ENCODE measurements around the gene PINLYP.

The PINLYP gene

GRCh38 chr19:43548706-43549105, 26.9 kb upstream of the PINLYP start:
- no peak for DNase-seq (ENCODE audit: low read depth in 2 of 2)

GRCh38 chr19:43551399-43552197, 24.0 kb upstream of the PINLYP start:
- DNase-seq (ENCODE audit: low read depth in 2 of 2): no peak

DNA sequence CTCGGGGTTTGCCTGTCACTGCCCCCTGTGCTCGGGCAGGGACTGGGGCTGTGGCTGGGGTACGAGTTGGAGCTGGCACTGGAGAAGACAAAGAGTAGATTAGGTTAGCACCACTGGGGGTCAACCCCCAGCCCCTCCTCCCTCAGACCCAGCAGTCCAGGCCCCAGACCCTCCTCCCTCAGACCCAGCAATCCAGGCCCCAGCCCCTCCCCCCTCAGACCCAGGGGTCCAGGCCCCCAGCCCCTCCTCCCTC, 23.5 kb upstream of the PINLYP start:
- DNase-seq (ENCODE audit: low read depth in 2 of 2): no peak

DNA sequence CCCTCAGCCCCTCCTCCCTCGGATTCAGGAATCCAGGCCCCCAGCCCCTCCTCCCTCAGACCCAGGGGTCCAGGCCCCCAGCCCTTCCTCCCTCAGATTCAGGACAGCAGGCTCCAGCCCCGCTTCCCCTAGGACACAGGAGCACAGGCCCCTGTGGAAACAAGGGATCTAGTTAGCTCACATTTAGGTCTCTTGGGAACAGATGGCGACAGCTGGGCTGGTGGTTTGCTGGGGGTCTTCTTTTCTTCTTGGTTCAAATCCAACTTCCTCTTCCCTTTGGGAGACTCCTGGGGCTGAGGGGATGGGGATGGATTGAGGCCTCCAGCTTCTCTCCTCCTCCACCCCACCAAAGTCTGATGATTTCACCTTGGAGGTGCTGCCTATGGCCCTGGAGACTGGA, 23.0 kb upstream of the PINLYP start:
- DNase-seq (ENCODE audit: low read depth in 2 of 2): no peak

DNA sequence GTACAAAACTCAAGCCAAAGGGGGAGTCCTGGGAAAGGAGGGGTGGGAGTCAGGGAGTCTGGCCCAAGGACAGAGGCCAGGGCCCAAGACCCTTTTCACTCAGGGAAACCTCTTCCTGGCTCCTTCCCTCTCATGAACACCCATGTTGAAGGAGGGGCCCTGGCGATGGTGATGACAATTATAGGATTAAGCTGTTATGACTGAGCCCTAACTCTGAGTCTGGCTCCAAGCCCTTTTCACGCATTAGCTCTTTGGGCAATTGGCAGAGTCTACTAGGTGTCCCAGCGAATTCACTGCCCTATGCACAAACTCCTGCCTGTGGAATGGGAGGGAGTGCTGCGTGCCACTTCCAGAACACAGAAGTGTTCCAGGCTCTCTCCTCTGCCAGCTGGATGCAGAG, 21.9 kb upstream of the PINLYP start:
- no peak for DNase-seq (ENCODE audit: low read depth in 2 of 2)

- DNase-seq (ENCODE audit: low read depth in 2 of 2): no peak
Observed at GRCh38 chr19:43554317-43554895, 21.2 kb upstream of the PINLYP start.

- DNase-seq (ENCODE audit: low read depth in 2 of 2): peak; percentile 64 to 84
Observed at GRCh38 chr19:43555185-43555770, 20.3 kb upstream of the PINLYP start.

- DNase-seq (ENCODE audit: low read depth in 2 of 2): no peak
Observed at GRCh38 chr19:43560687-43561086, 14.9 kb upstream of the PINLYP start.

- DNase-seq (ENCODE audit: low read depth in 2 of 2): no peak
Observed at GRCh38 chr19:43561139-43561970, 14.2 kb upstream of the PINLYP start.

GRCh38 chr19:43562226-43562697, 13.3 kb upstream of the PINLYP start:
- DNase-seq (ENCODE audit: low read depth in 2 of 2): no peak

- peak; percentile 32 to 38 for DNase-seq (ENCODE audit: low read depth in 2 of 2)
Observed at GRCh38 chr19:43562698-43563241, 12.8 kb upstream of the PINLYP start.

DNA sequence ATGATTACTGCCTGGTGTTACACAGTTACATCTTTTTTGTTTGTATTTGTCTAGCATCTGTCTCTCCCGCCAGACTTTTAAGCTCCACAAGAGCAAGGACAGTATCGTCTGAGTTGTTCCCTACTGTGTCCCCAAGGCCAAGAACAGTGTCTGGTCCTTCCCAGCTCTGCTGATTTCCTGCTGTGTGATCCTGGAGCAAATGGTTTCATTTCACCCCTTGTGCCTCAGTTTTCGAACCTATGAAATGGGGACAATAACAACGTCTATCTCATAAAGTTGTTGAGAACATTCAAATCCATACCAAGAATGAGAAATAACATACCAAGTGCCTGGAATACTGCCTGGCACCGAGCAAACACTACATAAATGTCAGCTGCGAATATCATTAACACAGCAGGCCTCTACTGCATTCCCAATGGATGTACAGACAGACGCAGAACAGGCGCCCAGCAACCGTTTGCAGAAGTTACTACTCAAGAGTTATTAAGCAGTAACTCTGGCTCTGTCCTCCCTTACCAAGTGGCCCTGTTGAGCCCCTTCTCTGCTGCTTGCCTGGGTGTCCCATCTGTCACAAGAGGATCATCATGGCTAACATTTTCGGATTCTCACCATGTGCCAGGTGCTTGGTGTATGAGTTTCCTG, 11.7 kb upstream of the PINLYP start:
- DNase-seq (ENCODE audit: low read depth in 2 of 2): no peak

DNA sequence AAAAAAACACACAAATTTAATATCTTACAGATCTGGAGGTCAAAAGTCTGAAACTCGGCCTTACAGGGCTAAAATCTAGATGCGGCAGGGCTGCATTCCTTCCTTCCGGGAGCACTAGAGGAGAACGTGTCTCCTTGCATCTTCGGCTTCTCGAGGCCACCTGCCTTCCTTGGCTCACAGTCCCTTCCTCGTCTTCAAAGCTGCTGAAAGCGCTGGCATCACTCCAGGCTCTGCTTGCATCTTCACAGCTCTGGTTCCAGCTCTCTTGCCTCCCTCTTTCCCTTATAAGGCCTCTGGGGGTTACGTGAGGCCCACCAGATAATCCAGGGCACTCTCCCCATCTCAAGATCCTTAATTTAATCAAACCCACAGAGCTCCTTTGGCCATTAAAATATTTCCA, 10.8 kb upstream of the PINLYP start:
- no peak for DNase-seq (ENCODE audit: low read depth in 2 of 2)

DNA sequence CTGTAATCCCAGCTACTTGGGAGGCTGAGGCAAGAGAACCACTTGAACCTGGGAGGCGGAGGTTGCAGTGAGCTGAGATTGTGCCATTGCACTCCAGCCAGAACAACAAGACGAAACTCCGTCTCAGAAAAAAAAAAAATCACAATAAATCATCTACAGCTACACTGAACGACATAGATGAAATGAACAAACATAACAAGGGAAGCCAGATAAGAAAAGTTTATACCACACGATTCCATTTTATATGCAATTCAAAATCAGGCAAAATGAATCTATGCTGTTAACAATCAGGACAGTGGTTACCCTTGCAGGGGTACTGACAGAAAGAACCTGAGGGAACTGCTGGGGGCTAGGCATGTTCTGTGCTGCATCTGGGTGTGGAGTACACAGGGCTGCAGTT, 5.9 kb upstream of the PINLYP start:
- no peak for DNase-seq (ENCODE audit: low read depth in 2 of 2)

GRCh38 chr19:43570174-43570791, 5.3 kb upstream of the PINLYP start:
- no peak for DNase-seq (ENCODE audit: low read depth in 2 of 2)

DNA sequence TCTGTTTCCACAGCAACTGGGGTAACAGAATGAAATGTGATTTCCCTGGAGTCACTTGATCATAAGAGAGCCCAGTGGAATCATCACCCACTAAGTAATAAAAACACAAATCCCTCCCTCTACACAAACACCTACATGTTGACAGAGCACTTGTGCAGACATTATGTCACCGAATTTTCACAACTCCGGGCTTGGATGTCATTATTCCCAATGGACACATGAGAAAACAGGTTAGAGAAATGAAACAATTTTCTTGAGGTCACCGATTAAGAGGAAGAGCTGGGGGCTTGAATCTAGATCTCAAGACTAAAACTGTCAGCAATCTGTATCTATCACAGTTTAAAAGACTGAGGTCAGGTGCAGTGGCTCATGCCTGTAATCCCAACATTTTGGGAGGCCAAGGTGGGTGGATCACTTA, 3.4 kb upstream of the PINLYP start:
- no peak for DNase-seq (ENCODE audit: low read depth in 2 of 2)

DNA sequence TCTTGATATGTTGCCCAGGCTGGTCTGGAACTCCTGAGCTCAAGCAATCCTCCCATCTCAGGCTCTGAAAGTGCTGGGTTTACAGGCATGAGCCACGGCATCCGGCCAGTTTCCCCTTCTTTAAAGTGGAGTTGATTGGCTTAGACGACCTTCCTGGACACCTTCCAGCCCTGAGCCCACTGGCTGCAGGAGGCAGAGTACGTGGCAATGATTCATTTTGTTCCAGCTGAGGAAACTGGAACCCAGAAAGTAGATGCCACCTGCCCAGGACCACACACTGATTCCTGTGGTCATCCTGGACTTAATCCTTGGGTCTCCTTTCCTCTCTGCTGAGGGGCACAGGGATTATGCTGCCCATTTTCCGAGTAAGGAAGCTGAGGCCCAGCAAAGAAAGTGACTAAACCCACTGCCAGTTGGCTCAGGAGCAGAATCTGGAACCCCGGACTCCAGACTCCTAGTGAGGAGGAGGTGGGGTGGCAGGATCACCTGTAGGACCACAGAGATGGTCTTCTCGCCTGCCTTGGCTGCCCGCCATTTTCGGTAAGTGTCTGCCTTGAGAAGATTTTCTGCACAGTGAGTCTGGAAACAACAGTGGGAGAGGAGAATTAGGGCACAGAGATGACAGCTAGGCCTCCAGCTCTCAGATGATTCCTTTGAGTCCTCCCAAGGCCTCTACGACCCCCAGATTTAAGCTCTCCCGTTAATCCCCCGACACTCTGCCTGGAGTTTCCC, 1.0 kb upstream of the PINLYP start:
- DNase-seq (ENCODE audit: low read depth in 2 of 2): no peak

- DNase-seq (ENCODE audit: low read depth in 2 of 2): no peak
Observed at GRCh38 chr19:43575955-43576878, 616 bp downstream of the PINLYP start.

DNA sequence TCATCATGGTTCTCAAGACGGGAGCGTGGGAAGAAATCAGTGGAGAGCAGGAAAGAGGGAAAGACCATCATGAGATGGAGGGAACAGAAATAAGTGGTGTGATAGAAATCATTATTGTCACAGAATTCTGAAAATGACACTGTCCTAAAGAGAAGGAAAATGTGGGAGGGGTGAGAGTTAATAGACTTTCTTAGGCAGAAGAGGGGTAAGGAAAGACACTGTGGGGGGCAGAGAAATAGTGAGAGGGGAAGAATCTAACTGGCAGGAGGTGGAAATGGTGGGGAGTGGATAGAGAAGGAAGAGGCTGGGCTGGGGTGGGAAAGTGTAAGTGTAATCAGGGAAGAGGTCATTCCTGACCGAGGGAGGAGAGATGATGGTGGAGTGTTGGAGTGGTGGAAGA, 3.2 kb downstream of the PINLYP start:
- DNase-seq (ENCODE audit: low read depth in 2 of 2): no peak
